Gastrocnemius medialis (tissue), 4 donors: ENCODE results near the gene AMPH. TPM values are rescaled to one million over a fixed set of nuclear protein-coding genes. Genes with fewer than 3 reads are reported as not detected.

Experiments used
- ATAC-seq, 2 donors: fragments of 150-250 bp; one replicate each; pipeline ENCODE4 v1.9.1; 2016
- DNase-seq, 2 donors: peaks; one replicate each; pipeline ENCODE4 v3.0.0-alpha.2; 2019
- H3K27ac ChIP-seq, 4 donors: fragments of 200-600 bp; sonication (generic); 1 replicate in 1 of 4; 2 replicates in 3 of 4; pipeline ENCODE4 v1.5.1; 2016 to 2018; ENCODE audit warnings: mild to moderate bottlenecking in 2 of 4, moderate library complexity in 1 of 4
- H3K27me3 ChIP-seq, 3 donors: fragments of 200-600 bp; sonication (generic) in 2 of 3; 1 replicate in 1 of 3; 2 replicates in 2 of 3; pipeline versions ENCODE4 v1.5.1 to v1.6.0; 2016 to 2019; ENCODE audit warnings: mild to moderate bottlenecking in 1 of 3, moderate library complexity in 1 of 3
- H3K36me3 ChIP-seq, 2 donors: fragments of 200-600 bp; sonication (generic) in 1 of 2; one replicate each; pipeline ENCODE4 v1.5.1; 2017 to 2018
- H3K4me1 ChIP-seq, 2 donors: fragments of 200-600 bp; sonication (generic) in 1 of 2; one replicate each; pipeline ENCODE4 v1.5.1; 2016 to 2017; ENCODE audit warnings: mild to moderate bottlenecking in 2 of 2
- H3K4me3 ChIP-seq, 4 donors: fragments of 200-600 bp; sonication (generic) in 3 of 4; 1 replicate in 1 of 4; 2 replicates in 3 of 4; pipeline ENCODE4 v1.5.1; 2016 to 2019; ENCODE audit warnings: mild to moderate bottlenecking in 2 of 4
- H3K9me3 ChIP-seq, 3 donors: fragments of 200-600 bp; sonication (generic) in 2 of 3; 1 replicate in 1 of 3; 2 replicates in 2 of 3; pipeline ENCODE4 v1.5.1; 2016 to 2019
- CTCF ChIP-seq, 5 experiments: fragments of 450-650 bp in 3 of 5; fragments of 200-600 bp in 2 of 5; sonication (generic) in 2 of 5; IDR thresholded peaks in 4 of 5; conservative IDR thresholded peaks in 1 of 5; 1 replicate in 4 of 5; 2 replicates in 1 of 5; pipeline ENCODE4 v1.5.1; 2016 to 2019; ENCODE audit warnings: antibody characterized with exemption in 5 of 5, mild to moderate bottlenecking in 3 of 5, moderate library complexity in 3 of 5
- POLR2A ChIP-seq, 2 donors: fragments of 450-650 bp; IDR thresholded peaks; one replicate each; pipeline ENCODE4 v1.6.1; 2017; ENCODE audit warnings: antibody characterized with exemption in 2 of 2, mild to moderate bottlenecking in 2 of 2, moderate library complexity in 2 of 2
- in situ Hi-C, 4 donors: fragments of 200-750 bp; cut with MboI; loops; one replicate each; pipeline versions ENCODE4 v1.15.0 to v1.8.0; 2017; ENCODE audit warnings: low sequenced_read_pairs in 4 of 4
- intact Hi-C: fragments of 100-400 bp; cut with DNase I; formaldehyde crosslinking; loops from one replicate; pipeline ENCODE4 v1.15.1; 2023; ENCODE audit warnings: low total_unique reads
- total RNA-seq, 4 donors: library from RNA; depleted of rRNA; stranded (reverse); fragments of >200 nt; gene quantifications; one replicate each; pipeline versions ENCODE4 v1.1.0 to v1.2.3, GENCODE V29; 2016

The AMPH gene
- total RNA-seq, 4 donors from 2014 or later, result 1.8 to 8.3 (median 5.2) TPM

GRCh38 chr7:38568497-38568896, 62.7 kb downstream of the AMPH start:
- no peak overlapping the region for H3K4me3 ChIP-seq
- intact Hi-C loops (no loop called here), in situ Hi-C loops (no loop called here)
- H3K27ac ChIP-seq, result no peak overlapping the region
- H3K36me3 ChIP-seq, result no peaks in the 10 kb centered on the region
- H3K4me1 ChIP-seq, result no peaks in the 10 kb centered on the region
- H3K9me3 ChIP-seq, result no peaks in the 10 kb centered on the region
- TF ChIP-seq POLR2A (IDR thresholded peaks at IDR 0.05) (no peak), CTCF (IDR thresholded peaks at IDR 0.05 in 4 of 5, conservative IDR thresholded peaks at IDR 0.05 in 1 of 5) (no peak)
- DNase-seq, result no peak
- ATAC-seq, result no peak
- no peaks in the 10 kb centered on the region for H3K27me3 ChIP-seq

GRCh38 chr7:38565289-38565688, 65.9 kb downstream of the AMPH start:
- no peaks in the 10 kb centered on the region for H3K36me3 ChIP-seq
- no peak for TF ChIP-seq CTCF (IDR thresholded peaks at IDR 0.05 in 4 of 5, conservative IDR thresholded peaks at IDR 0.05 in 1 of 5)
- TF ChIP-seq POLR2A (IDR thresholded peaks at IDR 0.05), result no peak
- H3K4me1 ChIP-seq, result no peaks in the 10 kb centered on the region
- no peak overlapping the region for H3K4me3 ChIP-seq
- DNase-seq (no peak), ATAC-seq (no peak)
- intact Hi-C loops, result no loop called here
- H3K27ac ChIP-seq, result no peak overlapping the region
- no peaks in the 10 kb centered on the region for H3K27me3 ChIP-seq
- in situ Hi-C loops, result no loop called here
- H3K9me3 ChIP-seq, result no peaks in the 10 kb centered on the region

DNA sequence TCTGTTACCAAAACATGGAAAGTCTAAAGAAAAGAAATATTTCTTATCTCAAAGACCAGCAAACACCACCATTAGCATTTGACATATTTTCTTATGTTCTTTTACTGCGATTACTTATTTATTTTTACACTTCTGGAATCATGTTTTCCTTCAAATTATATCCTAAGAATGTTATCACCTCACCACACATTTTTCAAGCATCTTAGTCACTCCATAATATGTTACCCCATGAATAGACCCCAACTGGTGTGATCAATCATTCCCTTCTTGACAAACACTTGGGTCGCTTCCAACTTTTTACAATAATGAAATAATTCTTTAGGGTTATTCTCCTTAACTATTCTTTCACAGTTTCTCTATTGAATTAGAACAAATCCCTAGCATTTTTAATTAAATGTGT, 67.4 kb downstream of the AMPH start:
- in situ Hi-C loops (no loop called here), intact Hi-C loops (no loop called here)
- Histone ChIP-seq H3K4me3 (no peak overlapping the region), H3K27ac (no peak overlapping the region), H3K36me3 (no peaks in the 10 kb centered on the region), H3K27me3 (no peaks in the 10 kb centered on the region), H3K9me3 (no peaks in the 10 kb centered on the region), H3K4me1 (no peaks in the 10 kb centered on the region)
- ATAC-seq (no peak), DNase-seq (no peak)
- TF ChIP-seq CTCF (IDR thresholded peaks at IDR 0.05 in 4 of 5, conservative IDR thresholded peaks at IDR 0.05 in 1 of 5) (no peak), POLR2A (IDR thresholded peaks at IDR 0.05) (no peak)

- Histone ChIP-seq H3K36me3 (no peaks in the 10 kb centered on the region), H3K27ac (no peak overlapping the region), H3K27me3 (no peaks in the 10 kb centered on the region), H3K4me3 (no peak overlapping the region), H3K9me3 (no peaks in the 10 kb centered on the region), H3K4me1 (no peaks in the 10 kb centered on the region)
- TF ChIP-seq CTCF (IDR thresholded peaks at IDR 0.05 in 4 of 5, conservative IDR thresholded peaks at IDR 0.05 in 1 of 5) (no peak), POLR2A (IDR thresholded peaks at IDR 0.05) (no peak)
- no peak for ATAC-seq
- DNase-seq, result no peak
- in situ Hi-C loops (no loop called here), intact Hi-C loops (no loop called here)
Observed at GRCh38 chr7:38561166-38561565, 70.0 kb downstream of the AMPH start.

GRCh38 chr7:38558761-38559345, 72.3 kb downstream of the AMPH start:
- ATAC-seq, result no peak
- TF ChIP-seq CTCF (IDR thresholded peaks at IDR 0.05 in 4 of 5, conservative IDR thresholded peaks at IDR 0.05 in 1 of 5) (no peak), POLR2A (IDR thresholded peaks at IDR 0.05) (no peak)

More at GRCh38 chr7:38558761-38559345, 72.3 kb downstream of the AMPH start:
- no peaks in the 10 kb centered on the region for H3K36me3 ChIP-seq
- intact Hi-C loops (no loop called here), in situ Hi-C loops (no loop called here)
- H3K27ac ChIP-seq, result no peak overlapping the region
- no peak for DNase-seq
- H3K4me1 ChIP-seq, result no peaks in the 10 kb centered on the region
- no peaks in the 10 kb centered on the region for H3K9me3 ChIP-seq
- H3K4me3 ChIP-seq, result no peak overlapping the region
- H3K27me3 ChIP-seq, result no peaks in the 10 kb centered on the region
